Esophagus squamous epithelium (tissue), 4 donors: Measurements from ENCODE around the gene KAZN.

Source experiments
- POLR2A ChIP-seq, 4 donors: fragments of 450-650 bp; IDR thresholded peaks; one replicate each; pipeline ENCODE4 v1.6.1; 2017; ENCODE audit warnings: antibody characterized with exemption in 4 of 4, mild to moderate bottlenecking in 4 of 4, moderate library complexity in 3 of 4
- TF ChIP-seq, protein P1 (sequence below), 6 experiments: fragments of 450-650 bp in 4 of 6; fragments of 200-600 bp in 2 of 6; sonication (generic) in 2 of 6; IDR thresholded peaks; one replicate each; pipeline ENCODE4 v1.5.1; 2016 to 2019; ENCODE audit warnings: antibody characterized with exemption in 6 of 6, mild to moderate bottlenecking in 4 of 6, moderate library complexity in 4 of 6

DNA sequence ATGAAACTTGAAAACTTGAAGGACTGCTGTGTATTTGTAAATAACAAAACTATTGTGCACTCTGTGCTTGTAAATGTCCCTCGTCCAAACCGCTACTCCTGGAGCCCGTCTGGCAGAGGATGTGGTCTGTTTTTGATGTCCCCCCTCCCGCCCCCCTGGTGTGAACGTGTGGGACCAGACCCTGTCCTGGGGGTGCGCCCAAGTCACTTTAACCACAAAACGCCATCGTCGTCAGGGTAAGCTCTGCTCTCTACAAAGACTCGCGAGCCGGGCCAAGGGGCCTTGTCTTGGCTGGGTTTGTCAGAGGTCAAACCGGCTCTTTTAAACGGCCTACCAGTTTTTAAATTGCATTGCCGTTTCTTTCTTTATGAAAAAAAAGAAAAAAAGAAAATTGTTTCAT is 467.7 kb downstream of the KAZN start:
- TF ChIP-seq, protein P1, sequence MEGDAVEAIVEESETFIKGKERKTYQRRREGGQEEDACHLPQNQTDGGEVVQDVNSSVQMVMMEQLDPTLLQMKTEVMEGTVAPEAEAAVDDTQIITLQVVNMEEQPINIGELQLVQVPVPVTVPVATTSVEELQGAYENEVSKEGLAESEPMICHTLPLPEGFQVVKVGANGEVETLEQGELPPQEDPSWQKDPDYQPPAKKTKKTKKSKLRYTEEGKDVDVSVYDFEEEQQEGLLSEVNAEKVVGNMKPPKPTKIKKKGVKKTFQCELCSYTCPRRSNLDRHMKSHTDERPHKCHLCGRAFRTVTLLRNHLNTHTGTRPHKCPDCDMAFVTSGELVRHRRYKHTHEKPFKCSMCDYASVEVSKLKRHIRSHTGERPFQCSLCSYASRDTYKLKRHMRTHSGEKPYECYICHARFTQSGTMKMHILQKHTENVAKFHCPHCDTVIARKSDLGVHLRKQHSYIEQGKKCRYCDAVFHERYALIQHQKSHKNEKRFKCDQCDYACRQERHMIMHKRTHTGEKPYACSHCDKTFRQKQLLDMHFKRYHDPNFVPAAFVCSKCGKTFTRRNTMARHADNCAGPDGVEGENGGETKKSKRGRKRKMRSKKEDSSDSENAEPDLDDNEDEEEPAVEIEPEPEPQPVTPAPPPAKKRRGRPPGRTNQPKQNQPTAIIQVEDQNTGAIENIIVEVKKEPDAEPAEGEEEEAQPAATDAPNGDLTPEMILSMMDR (IDR thresholded peaks at IDR 0.05) = no peak
- TF ChIP-seq POLR2A (IDR thresholded peaks at IDR 0.05) = no peak
